ENCODE measurements around the gene ZNF512B.
"Not testable (repeated sequence)": the region's sequence is repeated elsewhere in the genome, so short reads cannot be mapped to it uniquely, and the experiment has no call there.

ZNF512B gene

DNA sequence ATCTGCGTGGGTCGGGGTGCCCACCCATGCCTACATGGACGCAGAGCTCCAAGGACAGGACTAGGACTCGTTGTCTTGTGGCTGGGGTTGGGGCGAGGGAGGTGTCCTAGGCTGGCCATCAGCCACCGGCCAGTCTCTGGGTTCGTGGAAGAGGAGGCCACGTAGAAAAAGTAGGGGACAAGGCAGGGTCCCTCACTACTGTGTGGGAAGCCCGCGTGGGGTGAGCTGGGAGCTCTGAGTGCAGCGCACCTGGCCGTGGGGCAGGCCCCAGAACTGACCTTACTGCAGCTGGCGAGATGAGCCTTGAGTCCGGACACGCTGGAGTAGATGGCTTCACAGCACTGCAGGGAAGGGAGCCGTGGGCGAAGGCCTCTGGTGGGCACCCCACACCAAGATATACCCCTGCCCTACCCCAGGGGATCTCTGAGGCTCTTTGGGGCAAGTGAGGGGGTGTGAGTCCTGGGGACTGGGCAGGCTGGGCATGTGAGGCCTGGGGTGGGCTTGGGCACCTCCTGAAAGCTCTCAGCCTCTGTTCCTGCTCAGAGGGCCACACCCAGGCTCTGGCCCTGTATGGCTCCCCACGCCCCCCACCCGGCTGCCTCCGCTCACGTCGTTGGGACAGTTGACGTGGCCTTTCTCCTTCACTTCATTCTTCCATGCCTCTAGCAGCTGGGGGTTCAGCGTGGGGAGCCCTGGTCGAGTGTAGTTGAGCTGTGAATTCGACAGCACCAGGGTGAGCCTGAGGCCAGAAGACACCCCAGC, 7.9 kb downstream of the ZNF512B start:
- no peak for DNase-seq

GRCh38 chr20:63960654-63961621, 8.8 kb downstream of the ZNF512B start:
- DNase-seq, result not testable (repeated sequence)

GRCh38 chr20:63959699-63960075, 10.0 kb downstream of the ZNF512B start:
- DNase-seq, result no peak

DNA sequence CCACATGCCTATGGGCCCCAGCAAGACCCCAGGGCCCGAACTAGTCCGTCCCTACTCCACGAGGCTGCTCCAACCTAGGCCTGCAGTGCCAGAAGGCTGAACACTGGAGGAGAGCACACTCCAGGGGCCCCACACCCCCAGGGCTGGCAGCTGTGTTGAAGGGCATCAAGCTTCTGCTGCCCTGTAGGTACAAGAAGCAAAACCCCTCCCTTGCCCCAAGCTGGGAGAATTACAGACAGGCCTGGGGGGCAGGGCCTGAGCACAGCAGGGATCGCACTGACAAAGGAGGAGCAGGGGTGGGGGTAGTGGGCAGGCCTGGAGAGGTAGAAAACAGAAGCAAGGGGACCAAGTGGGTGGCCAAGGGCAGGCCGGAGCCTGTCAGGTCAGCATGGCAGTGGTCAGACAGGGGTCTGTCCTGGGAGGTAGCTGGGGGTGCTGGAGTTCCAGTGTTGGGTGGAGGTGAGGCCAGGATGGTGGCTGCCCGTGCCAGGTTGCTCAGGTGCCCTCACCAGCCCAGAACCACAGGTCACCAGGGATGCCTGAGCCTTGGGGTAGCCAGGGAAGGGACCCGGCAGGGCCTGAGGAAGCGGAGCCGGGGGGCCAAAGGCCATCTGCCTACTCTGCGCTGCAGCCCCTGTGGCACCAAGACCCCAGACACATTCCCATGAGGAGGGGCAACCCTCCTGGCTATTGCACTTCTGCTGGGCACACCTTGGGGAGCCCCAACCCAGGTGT, 10.6 kb downstream of the ZNF512B start:
- DNase-seq, result no peak

GRCh38 chr20:63958471-63958870, 11.3 kb downstream of the ZNF512B start:
- no peak for DNase-seq

- DNase-seq, result no peak
These were observed 11.9 kb downstream of the ZNF512B start for GRCh38 chr20:63957690-63958441.

GRCh38 chr20:63957004-63957689, 12.6 kb downstream of the ZNF512B start:
- peak in 1 of 2 experiments; percentile 66 for DNase-seq

GRCh38 chr20:63956664-63957003, 13.1 kb downstream of the ZNF512B start:
- no peak for DNase-seq

- peak; percentile 81 to 82 for DNase-seq
These were observed 13.7 kb downstream of the ZNF512B start, which contains the start of gene UCKL1 for GRCh38 chr20:63955827-63956663. Gene UCKL1, minus strand, starts transcription at chr20:63956416. Its CDS starts 44 bp downstream, at chr20:63956372.

GRCh38 chr20:63955281-63955826, 14.4 kb downstream of the ZNF512B start:
- DNase-seq, result peak in 1 of 2 experiments; percentile 44

- DNase-seq, result no peak
These were observed 15.8 kb downstream of the ZNF512B start for GRCh38 chr20:63953764-63954429.

DNA sequence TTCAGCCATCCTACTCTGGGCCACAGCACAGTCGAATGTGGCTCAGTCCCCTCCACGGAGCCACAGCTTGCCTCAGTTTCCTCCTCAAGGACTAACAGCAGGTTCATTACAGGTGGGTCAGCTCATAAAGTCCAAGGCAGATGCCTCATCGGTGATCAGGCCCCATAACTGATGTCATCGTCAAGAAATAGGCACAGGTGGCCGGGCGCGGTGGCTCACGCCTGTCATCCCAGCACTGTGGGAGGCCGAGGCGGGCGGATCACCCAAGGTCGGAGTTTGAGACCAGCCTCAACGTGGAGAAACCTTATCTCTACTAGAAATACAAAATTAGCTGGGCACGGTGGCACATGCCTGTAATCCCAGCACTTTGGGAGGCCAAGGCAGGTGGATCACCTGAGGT, 17.0 kb downstream of the ZNF512B start:
- DNase-seq, result no peak

DNA sequence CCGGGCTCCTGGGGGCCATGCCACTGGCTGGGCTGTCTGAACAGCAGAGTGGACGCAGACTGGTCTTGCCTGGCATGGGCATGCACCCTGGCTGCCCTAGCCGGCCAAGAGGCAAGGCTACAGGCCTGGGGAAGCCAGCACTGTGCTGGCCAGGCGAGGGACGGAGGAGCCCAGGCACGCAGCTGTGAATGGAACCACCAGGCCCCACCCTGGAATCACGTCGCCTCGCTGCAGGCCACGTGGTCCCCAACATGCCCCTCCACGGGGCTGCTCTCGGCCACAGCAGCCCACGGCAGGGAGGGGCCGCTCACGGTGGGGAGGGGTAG, 17.6 kb downstream of the ZNF512B start:
- no peak for DNase-seq

GRCh38 chr20:63951398-63952209, 18.1 kb downstream of the ZNF512B start:
- DNase-seq, result no peak

- DNase-seq, result no peak
These were observed 18.9 kb downstream of the ZNF512B start for GRCh38 chr20:63950701-63951397.

DNA sequence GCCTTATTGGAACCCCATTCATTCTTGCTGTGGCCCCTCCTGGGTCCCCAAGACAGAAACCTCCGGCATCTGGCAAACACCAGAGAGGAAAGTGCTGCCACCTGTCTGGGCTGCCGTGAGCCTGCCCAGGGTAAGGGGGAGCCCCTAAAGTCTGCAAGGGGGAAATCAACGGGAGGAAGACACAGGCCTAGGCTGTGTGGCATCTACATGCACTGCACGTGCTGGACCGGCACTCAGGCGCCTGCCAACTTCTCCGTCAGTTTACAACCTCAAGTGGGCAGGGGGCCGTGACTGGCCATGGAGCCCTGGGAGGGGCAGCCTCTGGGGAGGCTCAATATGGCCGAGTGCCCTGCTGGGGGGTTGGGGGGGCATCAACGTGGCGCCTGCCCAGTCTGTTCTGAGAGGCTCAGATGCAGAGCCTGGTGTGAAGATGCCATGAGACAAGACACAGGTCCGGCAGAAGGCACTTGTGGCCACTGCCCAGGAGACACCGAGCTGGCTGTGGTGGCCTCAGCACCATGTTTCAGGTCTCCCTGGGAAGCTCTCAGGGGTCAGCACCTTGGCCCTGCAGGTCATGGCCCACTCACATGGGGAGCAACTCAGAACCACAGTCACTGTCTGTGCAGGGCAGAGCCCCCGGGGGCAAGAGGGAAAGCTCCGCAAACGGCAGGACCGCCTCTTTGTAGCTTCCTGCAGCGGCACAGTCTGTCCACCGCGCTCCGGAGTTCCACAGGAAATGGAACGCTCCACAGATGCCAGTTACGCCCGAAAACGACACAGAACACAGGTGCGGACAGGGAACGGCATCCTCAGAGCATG, 21.9 kb downstream of the ZNF512B start:
- no peak for DNase-seq

- no peak for DNase-seq
These were observed 22.6 kb downstream of the ZNF512B start for GRCh38 chr20:63946986-63947637.

Measured in NCI-H524 (cell line).